Gastrocnemius medialis (tissue), 4 donors: ENCODE results near the gene MAD2L2.

Experiments
- POLR2A ChIP-seq, 2 donors: fragments of 450-650 bp; IDR thresholded peaks; one replicate each; pipeline ENCODE4 v1.6.1; 2017; ENCODE audit warnings: antibody characterized with exemption in 2 of 2, mild to moderate bottlenecking in 2 of 2, moderate library complexity in 2 of 2
- TF ChIP-seq, protein P1 (sequence below), 5 experiments: fragments of 450-650 bp in 3 of 5; fragments of 200-600 bp in 2 of 5; sonication (generic) in 2 of 5; IDR thresholded peaks in 4 of 5; conservative IDR thresholded peaks in 1 of 5; 1 replicate in 4 of 5; 2 replicates in 1 of 5; pipeline ENCODE4 v1.5.1; 2016 to 2019; ENCODE audit warnings: antibody characterized with exemption in 5 of 5, mild to moderate bottlenecking in 3 of 5, moderate library complexity in 3 of 5

DNA sequence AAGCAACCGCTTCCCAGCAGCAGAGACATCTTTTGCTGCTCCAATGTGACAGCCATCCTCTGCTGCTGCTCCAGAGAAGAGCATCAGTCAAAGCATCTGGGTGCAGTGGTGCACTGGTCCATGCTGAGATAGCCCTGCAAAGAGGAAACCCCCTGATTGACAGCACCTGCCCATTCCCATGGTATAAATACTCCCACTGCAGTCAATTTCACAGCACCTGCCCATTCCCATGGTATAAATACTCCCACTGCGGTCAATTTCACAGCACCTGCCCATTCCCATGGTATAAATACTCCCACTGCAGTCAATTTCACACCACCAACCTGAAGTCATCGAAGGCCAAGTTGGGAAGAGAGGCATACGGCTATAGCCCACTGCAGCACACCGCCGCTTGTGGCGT, 52.2 kb downstream of the MAD2L2 start:
- TF ChIP-seq, protein P1, sequence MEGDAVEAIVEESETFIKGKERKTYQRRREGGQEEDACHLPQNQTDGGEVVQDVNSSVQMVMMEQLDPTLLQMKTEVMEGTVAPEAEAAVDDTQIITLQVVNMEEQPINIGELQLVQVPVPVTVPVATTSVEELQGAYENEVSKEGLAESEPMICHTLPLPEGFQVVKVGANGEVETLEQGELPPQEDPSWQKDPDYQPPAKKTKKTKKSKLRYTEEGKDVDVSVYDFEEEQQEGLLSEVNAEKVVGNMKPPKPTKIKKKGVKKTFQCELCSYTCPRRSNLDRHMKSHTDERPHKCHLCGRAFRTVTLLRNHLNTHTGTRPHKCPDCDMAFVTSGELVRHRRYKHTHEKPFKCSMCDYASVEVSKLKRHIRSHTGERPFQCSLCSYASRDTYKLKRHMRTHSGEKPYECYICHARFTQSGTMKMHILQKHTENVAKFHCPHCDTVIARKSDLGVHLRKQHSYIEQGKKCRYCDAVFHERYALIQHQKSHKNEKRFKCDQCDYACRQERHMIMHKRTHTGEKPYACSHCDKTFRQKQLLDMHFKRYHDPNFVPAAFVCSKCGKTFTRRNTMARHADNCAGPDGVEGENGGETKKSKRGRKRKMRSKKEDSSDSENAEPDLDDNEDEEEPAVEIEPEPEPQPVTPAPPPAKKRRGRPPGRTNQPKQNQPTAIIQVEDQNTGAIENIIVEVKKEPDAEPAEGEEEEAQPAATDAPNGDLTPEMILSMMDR (IDR thresholded peaks at IDR 0.05 in 4 of 5, conservative IDR thresholded peaks at IDR 0.05 in 1 of 5) = no peak
- no peak for TF ChIP-seq POLR2A (IDR thresholded peaks at IDR 0.05)
